Measurements from ENCODE around the gene CLIC5.

Gene CLIC5

DNA sequence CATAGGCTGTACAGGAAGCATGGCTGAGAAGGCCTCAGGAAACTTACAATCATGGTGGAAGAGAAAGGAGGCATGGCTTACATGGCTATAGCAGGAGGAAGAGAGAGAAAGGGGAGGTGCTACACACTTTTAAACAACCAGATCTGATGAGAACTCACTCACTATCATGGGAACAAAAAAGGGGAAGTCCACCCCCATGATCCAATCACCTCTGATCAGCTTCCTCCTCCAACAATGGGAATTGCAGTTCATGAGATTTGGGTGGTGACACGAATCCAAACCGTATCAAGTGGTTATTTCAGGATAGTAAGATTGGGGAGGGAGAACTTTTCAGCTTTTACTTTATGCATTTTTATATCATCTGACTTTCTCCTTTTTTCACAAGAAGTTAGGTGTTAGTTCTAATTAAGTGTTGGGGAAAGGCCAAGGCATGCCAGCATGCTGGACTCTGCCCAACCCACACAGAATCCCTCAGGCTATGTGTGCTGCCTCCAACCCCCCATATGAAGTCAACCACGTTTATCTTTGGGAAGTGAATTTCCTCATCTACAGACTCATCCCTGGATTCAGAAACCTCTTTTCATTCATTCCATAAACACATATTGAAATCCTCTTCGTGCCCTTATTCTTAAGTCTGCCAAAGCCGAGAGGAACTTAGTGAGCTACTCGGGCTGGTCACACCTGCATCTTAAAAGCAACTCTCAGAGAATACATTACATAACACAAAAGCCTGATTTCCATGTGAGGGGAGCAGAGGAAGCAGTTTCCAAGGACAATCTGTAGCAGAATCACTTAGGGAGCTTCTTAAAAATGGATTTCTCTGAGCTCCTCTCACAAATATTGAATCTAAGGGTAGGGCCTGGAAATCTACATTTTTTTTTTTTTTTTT is 16.7 kb upstream of the CLIC5 start:
- no peak for DNase-seq

DNA sequence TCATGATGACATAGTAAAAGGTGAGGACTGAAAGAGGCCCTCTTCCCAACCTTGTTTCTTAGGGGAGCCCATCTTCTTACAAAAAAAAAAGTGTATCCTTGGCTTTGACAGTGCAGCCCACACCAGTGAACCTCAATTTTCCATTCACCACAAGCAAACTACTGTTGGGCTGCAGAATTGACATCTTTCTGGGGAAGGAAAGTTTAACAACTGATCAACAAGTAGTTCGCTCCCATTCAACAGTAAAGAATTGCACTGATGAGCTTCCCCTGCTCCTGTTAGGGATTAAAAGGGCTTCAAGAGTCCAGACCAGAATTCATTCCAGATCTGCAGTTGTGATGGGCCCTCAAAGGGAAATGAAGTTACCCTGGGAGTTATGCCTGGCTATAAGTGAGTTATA is 13.9 kb upstream of the CLIC5 start:
- DNase-seq: no peak

DNA sequence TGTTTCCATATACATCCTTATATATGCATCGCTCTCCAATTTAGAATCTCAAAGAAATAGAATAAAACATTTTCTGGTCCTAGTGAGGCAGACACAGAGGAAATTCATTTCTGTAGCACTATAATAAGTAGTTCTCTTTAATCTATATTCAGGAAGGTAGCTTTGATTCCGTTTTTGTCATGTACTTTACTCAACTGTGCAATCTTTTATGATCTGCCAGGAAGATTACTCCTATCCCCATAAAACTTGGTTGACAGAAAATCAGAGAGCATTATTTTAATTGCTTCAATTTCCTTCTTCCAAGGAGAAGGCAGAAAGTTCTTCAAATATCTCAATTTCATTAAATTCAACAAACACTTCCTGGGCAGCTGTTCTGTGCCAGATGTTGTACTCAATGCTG is 10.6 kb upstream of the CLIC5 start:
- DNase-seq: no peak

DNA sequence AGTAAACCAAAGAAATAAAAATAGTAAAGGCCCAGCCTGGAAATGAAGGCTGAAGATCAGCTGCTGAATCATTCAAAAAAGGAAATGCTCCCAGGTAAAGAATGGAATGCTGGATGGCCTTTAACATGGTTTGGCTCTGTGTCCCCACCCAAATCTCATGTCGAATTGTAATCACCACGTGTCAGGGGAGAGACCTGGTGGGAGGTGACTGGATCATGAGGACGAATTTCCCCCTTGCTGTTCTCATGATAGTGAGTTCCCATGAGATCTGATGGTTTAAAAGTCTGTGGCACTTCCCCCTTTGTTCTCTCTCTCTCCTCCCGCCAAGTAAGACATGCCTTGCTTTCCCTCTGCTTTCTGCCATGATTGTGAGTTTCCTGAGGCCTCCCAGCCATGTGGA is 9.9 kb upstream of the CLIC5 start:
- no peak for DNase-seq

DNA sequence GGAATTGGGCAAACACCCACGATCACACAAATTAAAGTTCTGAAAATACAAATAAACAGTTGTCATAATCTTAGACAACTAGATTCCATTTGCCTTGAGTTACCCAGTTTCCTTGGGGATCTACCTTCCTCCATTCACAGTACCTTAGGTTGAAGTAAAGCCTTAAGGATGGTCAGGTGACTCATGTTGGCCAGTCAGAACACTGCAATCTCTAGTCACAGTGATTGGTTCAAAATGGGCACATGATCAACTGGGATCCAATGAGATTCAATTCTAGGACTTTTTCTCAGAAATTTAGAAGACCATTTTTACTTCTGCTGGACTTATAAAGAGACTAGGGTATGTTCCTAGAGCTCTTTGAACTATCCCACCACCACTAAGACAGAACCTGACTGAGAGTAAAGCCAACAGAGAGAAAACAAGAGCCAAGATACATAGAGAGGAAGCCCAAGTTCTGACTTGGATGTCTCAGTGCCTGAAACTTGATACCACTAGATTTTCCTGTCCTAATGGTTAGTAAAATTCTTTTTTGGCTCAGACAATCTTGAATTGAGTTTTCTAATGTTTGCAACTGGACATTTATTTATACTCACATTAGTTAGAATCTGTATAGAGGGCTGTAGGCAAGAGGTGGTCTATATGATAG is 8.6 kb upstream of the CLIC5 start:
- DNase-seq: no peak

DNA sequence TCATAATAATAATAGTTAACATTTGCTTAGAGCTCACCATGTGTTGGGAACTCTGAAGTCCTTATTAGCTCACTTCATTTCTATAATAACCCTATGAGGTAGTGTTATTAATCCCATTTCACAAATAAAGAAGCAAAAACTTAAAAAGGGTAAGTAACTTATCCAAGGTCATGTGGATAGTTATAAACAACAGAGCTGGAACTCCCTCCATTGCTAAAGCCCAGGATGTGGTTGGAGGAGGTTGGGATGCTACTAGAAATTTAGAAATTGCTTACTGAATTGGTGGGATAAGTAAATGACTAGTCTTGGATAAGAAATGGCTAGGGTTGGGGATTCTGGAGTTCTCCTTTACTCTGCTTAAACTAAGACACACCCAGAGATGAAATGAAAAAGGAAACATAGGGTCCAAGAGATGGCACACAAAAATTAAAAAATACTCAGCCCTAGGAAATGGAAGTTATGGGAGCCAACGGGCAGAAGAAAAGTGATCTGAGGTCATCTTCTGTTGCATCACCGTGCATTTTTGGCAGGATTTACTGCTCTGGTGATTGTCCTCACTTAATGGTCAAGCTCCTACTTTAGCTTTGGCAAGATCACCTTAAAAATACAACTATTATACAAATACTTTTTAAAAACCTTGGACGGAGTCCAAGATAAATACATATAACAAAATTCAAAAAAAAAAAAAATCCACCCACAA is 7.7 kb upstream of the CLIC5 start:
- no peak for DNase-seq

DNA sequence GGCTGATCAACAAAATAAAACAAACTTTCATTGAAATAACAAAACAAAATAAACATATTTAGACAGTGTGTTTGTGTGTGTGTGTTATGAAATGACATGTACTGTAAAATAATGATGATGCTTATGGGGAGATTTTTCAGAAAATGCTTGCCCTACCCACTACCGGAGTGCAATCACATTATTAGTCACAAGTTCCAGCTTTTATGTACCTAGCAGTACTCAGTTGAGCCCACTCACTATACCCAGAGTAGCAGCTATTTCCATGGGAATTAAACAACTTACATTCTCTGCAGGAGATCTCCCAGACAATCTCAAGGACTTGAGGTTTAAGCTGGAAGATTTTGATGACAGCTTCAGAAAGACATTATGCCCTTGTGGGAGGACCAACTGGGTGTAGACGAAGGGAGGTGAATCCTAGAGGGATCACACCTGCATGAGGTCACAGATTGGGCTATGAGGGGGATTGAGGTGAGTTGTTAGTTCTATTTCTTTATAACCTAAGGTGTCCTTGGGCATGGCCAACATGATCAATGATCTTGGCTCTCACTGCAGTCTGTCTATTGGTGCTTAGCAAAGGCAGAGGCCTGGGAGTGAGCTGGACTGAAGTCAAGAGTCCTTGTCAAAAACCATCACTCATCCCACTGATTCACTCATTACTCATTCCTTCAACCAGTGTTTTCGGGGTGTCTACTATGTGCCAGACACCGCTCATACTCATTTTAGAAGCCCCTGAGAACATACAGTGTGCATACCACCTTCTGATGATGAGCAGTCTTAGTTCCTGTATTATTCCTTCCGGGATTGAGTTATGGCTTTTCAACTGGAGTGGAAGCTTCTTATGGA is 6.7 kb upstream of the CLIC5 start:
- no peak for DNase-seq

DNA sequence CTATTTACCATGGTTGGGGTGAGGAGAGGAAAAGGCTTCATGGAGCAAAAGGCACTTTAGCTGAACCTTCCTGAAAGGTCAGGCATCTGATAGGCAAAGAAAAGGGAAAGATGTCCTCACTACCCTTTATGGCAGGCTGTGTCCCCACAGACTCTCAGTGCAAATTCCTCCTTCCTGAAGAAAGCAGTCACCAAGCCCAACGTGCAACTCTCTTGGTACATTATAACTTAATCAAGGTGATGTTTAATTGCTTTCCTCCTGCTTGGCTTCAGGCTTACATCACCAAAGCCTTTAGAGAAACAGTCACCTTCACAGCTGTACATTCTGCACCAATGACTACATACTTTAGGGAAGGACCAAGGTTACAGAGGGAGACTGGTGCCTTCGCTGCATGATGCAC is 2.1 kb upstream of the CLIC5 start:
- DNase-seq: no peak

DNA sequence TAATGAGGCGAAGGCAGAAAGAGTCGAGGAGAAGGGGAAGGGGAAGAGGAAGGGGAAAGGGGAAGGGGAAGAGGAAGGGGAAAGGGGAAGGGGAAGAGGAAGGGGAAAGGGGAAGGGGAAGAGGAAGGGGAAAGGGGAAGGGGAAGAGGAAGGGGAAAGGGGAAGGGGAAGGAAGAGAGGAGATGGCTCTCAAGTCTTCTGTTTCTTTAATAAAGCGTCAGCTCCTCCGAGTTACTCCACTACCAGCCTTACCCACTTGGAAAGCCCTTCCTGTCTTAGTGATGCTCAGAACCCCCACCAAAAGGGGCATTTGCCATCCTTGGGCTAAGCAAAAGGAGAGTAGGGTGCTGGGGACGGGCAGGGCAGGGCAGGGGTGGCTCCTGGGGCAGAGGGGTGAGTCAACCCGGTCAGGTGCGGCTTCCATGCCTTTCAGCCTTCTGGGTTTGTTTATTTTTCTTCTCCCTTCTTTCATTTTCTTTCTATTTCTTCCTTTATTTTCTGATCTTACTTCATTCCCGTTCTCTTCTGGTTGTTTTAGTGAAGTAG is 476 bp upstream of the CLIC5 start:
- no peak for DNase-seq

DNA sequence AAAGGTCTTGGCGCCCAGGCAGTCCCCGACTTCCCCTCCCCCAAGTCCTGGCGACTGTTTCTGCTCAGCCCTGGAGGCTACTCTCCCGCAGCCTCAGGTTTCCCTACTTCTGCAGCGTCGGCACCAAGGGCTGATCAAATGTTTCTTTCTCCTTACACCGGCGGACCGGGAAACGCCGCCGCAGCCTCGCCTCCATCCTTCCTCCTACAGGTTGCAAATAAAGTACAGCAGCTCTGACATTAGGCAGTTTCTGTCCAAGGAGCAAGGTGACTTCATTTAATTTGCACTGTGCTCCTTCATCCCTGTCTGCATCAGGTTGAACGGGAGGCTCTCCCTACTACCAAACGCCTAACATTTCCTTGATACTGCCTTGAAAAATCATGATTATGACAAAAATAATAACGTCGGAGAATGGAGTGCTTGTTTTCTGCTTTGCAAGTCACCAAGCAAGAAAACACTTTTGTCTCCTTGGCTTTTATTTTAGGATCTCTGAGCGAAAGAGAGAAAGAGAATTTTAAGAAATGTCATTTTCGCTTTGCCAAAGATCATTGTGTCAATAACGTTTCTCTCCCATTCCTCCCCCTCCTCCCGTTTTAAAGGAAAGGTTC is 1.0 kb downstream of the CLIC5 start:
- no peak for DNase-seq

DNA sequence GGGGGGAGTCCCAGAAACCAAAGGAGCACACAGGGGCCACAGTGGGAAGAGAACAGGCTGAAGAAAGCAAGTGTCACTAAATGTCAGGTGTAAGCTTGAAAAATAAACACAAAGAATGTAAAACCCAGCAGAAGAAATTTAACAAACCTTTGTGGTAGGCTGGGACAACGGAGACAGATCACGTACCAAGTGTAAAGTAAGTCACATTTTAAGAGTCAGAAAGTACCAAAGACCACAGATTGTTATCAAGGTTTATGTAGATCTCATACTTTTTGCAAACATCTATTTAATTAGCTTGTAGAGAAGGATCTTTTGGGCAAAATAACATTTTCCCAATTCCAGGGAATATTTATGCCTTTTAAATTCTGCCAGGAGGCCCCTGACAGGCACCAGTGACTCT is 1.6 kb downstream of the CLIC5 start:
- DNase-seq: no peak

DNA sequence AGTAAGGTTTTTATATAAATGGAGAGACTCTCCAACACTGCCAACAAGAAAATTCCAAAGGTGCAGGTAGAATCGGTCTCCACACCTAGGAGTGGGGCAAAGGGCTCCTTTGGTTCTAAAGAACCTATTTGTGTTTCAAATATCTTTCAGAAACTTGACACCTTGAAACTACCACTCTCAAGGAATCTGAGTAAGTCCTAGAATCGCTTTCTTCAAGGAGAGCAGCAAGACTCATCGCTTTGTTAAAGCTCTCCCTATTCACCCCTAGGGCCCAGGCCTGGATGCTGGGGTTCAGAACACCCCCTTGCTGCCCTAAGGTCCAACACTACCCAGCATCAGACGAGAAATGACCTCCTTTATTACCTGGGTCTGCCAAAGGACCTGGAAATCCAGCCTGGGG is 2.0 kb downstream of the CLIC5 start:
- no peak for DNase-seq

DNA sequence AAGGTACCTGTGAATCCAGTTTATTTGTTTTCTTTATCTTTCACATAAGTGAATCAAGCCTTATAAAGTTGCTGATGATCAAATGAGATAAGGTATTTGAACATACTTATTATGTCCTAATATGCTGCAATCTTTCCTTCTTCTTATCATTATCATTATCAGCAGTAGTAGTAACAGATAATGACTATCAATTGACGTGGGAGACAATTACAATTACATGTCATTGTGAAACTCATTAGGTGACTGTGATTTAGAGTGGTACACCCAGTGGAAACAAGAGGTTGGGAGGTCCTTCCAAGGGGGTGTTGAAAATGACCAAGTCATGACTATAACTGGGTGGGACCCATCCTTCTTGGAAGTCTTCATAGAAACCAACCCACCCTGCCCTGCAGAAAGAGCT is 2.8 kb downstream of the CLIC5 start:
- DNase-seq: no peak

DNA sequence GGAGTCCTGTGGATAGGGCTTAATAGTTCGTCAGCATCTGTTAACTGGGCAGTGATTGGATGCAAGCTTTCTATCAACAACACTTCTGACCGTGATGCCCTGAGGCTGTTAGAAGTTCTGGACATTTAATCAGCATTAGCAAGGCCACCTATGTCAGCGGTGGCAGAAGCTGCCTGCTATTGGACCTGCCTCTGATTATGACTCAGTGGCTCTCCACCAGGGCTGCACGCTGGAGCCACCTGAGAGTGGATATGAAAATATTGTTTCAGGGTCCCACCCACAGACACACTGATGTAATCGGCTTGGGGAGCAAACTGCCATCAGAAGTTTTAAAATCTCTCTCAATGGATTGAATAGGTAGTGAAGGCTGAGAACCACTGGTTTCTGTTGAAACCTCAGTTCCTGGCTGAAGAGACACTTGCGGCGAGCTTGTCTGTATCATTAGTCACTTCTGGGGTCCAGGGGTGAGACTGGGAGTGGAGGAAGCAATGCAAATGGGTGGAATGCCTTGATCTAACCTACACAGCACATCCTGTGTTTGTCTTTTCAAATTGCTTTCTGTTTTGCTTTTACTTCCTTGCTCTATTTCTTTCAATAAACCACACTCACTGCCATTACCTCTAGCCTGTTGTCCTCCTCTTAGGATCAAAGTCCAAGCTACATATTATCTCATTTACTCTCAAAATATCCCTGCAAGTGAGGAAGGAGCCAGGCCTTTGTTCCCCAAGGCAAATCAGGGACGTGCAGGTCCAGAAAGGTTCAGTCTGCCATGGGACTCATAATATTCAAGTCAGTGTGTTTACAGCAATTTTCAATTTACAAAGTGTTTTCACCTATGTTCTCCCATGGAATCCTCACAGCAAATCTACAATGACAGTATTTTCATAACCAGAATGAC is 4.2 kb downstream of the CLIC5 start:
- DNase-seq: no peak

DNA sequence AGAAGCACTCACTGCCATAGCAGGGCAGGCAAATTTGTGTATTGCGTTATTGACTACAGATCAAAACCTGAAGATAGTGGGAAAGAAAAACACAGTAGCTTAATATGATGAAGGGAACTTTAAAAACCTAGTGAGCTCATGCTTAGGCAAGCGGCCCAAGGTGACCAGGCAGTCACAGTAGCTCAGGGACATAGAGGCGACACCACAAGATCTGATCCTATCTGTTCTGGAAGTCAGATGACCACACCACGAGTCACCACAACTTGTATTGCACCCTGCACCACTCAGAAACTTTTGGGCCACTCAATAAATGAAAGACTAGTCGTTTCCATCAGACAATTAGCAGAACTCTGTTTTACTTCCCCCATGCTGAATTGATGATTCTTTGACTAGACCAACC is 4.9 kb downstream of the CLIC5 start:
- no peak for DNase-seq

DNA sequence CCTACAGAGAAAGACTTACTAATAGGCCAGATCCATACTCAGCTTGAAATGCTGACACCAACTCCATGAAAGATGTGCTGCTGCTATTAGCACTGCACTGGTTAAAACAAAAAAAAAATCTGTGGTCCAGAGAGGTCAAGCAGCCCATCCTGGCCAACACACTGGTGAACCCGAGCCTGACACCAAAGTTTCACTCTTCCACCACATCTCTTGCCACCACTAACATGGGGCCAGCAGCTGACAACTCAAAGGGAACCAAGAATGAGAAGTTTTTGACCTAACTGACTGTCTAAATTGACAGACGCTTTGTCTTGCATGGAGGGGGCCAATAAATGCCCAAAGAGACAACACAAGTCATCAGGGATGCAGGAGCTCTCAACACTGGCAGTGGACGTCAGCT is 5.4 kb downstream of the CLIC5 start:
- no peak for DNase-seq

DNA sequence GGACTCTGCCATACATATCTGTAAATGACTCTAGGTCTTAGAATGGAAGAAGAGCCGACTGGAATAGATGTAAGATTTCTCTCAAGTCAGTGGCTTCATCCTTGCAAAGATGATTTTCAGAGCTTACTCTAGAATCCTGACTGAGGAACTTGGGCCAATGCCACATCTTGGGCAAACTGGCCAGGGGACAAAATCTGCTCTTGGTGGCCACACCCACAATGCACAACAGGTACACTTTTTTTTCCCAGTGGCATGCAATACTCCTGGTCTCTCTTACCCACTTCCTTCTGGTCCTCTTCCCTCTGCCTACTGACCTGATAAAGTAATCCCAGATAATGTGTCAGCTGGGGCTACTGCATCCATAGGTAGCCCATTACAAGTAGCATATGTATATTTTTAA is 13.4 kb downstream of the CLIC5 start:
- DNase-seq: no peak

DNA sequence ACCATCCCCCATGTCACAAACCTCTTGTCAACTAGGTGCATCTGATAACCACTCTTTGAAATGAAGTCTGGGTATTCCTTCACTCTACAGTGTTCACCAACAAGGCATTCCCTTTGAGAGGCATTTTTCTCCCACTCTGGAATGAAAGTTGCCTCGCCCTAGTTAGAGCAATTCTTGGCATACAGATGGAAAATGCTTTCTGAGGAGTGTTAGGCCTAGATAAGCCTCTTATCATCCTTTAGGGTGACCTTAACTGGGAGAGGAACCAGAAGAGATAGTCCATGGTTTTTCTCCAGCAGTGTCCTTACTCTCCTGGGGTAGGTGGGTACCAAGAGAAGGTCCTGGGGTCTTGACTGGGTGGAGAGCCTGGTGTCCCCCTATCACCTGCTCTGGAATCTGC is 14.8 kb downstream of the CLIC5 start:
- DNase-seq: no peak

DNA sequence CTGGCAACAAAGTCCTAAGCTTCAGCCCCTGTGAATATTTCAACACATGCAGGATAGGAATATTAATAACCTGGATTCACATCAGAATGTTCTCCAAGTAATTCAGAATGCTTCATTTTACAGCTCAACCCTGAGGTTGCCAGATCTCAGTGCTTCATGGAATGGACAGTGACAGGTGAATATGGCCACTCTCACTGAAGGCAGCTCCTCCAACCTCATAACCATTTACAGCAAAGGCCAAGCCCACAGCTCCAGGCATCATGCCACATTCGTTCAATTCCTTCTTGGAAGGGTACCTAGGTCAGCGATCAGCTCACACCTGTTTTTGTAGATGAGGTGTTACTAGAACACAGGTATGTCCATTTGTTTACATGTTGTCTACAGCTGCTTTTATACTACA is 17.1 kb downstream of the CLIC5 start:
- DNase-seq: no peak

DNA sequence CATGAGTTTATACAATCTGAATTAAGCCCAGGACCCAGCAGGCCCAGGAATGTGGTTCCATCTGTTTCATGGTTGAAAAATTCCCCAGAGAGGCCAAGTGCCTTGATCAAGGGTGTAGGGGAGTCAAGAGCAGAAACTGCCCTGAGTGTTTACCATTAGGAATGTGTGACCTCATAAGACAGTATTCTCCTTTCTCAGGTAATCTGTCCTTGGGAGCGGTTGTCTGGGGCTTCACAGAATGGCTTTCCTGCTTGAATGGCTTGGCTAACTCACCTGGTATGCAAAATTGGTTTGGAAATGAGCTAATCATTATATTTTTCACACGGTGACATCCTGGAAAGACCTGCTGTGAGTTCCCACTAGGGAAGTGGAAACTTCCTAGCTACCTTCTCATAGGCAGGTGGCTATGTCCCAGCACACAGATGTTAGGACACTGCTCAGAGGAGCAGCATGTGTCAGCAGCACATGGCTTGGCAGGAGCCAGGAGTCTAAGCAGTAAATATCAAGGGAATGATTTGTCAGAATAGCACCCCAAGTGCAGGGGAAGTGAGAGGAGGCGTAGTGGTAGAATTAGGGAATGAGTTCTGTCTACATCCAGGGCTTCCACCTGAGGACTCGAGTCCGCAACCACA is 17.7 kb downstream of the CLIC5 start:
- no peak for DNase-seq

DNA sequence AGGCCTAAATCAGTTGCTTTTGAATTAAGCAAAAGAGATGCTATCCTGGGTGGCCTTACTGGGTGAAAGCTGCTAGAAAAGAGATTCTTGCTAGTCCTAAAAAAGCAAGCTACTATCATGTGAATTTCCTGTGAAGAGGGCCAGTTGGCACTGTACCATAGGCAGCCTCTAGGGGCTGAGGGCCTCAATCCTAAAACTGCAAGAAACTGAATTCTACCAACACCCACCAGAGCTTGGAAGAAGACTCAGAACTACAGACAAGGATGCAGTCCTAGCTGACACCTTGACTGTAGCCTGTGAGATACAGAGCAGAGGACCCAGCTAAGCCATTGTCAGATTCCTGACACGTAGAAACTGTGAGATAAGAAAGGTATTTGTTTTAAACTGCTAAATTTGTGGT is 24.5 kb downstream of the CLIC5 start:
- no peak for DNase-seq
